Measurements from ENCODE around the gene GPC4.

GPC4 gene

GRCh38 chrX:133415276-133416105 is at the start of gene GPC4:
GPC4 (minus strand) TSS chrX:133415489; CDS start chrX:133414965, 524 bp downstream.
- DNase-seq = no peak

- no peak for DNase-seq
Measured at GRCh38 chrX:133461231-133461630, 45.9 kb upstream of the GPC4 start.

GRCh38 chrX:133454924-133455323 is 39.6 kb upstream of the GPC4 start:
- no peak for DNase-seq

GRCh38 chrX:133454491-133454914 is 39.2 kb upstream of the GPC4 start:
- DNase-seq = no peak

GRCh38 chrX:133448512-133449076 is 33.3 kb upstream of the GPC4 start:
- no peak for DNase-seq

- no peak for DNase-seq
Measured at GRCh38 chrX:133444952-133445831, 29.9 kb upstream of the GPC4 start.

- no peak for DNase-seq
Measured at GRCh38 chrX:133444196-133444595, 28.9 kb upstream of the GPC4 start.

GRCh38 chrX:133440797-133441163 is 25.5 kb upstream of the GPC4 start:
- no peak for DNase-seq

- no peak for DNase-seq
Measured at GRCh38 chrX:133440081-133440796, 24.9 kb upstream of the GPC4 start.

- DNase-seq = no peak
Measured at GRCh38 chrX:133437766-133438165, 22.5 kb upstream of the GPC4 start.

GRCh38 chrX:133437356-133437755 is 22.1 kb upstream of the GPC4 start:
- DNase-seq = no peak

- no peak for DNase-seq
Measured at GRCh38 chrX:133435544-133436124, 20.3 kb upstream of the GPC4 start.

GRCh38 chrX:133434197-133434820 is 19.0 kb upstream of the GPC4 start:
- DNase-seq = no peak

GRCh38 chrX:133419911-133420310 is 4.6 kb upstream of the GPC4 start:
- no peak for DNase-seq

GRCh38 chrX:133418588-133418987 is 3.3 kb upstream of the GPC4 start:
- no peak for DNase-seq

GRCh38 chrX:133417364-133417763 is 2.1 kb upstream of the GPC4 start:
- DNase-seq = no peak

- no peak for DNase-seq
Measured at GRCh38 chrX:133414406-133415275, 648 bp downstream of the GPC4 start.

GRCh38 chrX:133413218-133413925 is 1.9 kb downstream of the GPC4 start:
- no peak for DNase-seq

- DNase-seq = no peak
Measured at GRCh38 chrX:133412665-133413064, 2.6 kb downstream of the GPC4 start.

GRCh38 chrX:133412246-133412645 is 3.0 kb downstream of the GPC4 start:
- DNase-seq = no peak

Data from activated CD4-positive, alpha-beta T cell treated with anti-CD3 and anti-CD28 coated beads for 48 hours (primary cell).